Thyroid gland (tissue), 4 donors: Measurements from ENCODE around the gene NCF2.

ENCODE experiments used
- CTCF ChIP-seq, 6 experiments: fragments of 200-600 bp in 3 of 6; fragments of 450-650 bp in 3 of 6; sonication (generic) in 3 of 6; IDR thresholded peaks; one replicate each; pipeline ENCODE4 v1.5.1; 2016 to 2019; ENCODE audit warnings: antibody characterized with exemption in 6 of 6, mild to moderate bottlenecking in 2 of 6, inconsistent platforms in 1 of 6, moderate library complexity in 1 of 6
- POLR2A ChIP-seq, 2 donors: fragments of 450-650 bp; IDR thresholded peaks; one replicate each; pipeline ENCODE4 v1.6.1; 2017; ENCODE audit warnings: antibody characterized with exemption in 2 of 2, mild to moderate bottlenecking in 2 of 2, moderate library complexity in 1 of 2

GRCh38 chr1:183600634-183601033 lies 10.4 kb upstream of the NCF2 start:
- no peak for TF ChIP-seq POLR2A (IDR thresholded peaks at IDR 0.05)
- no peak for TF ChIP-seq CTCF (IDR thresholded peaks at IDR 0.05)
